GM18526 (cell line): ENCODE results near the gene SELENOO.

Experiments used
- POLR2A ChIP-seq: IDR thresholded peaks from 3 replicates; pipeline ENCODE4 v1.6.1; 2011; ENCODE audit not compliant: insufficient read length; ENCODE audit errors: extremely low read depth

Gene SELENOO

GRCh38 chr22:50199829-50200460 lies 866 bp upstream of the SELENOO start:
- no peak for TF ChIP-seq POLR2A

GRCh38 chr22:50201191-50202129 lies 649 bp downstream of the SELENOO start:
- no peak for TF ChIP-seq POLR2A

GRCh38 chr22:50202130-50202666 lies 1.4 kb downstream of the SELENOO start:
- TF ChIP-seq POLR2A = no peak

GRCh38 chr22:50203288-50203687 lies 2.5 kb downstream of the SELENOO start:
- TF ChIP-seq POLR2A = no peak

DNA sequence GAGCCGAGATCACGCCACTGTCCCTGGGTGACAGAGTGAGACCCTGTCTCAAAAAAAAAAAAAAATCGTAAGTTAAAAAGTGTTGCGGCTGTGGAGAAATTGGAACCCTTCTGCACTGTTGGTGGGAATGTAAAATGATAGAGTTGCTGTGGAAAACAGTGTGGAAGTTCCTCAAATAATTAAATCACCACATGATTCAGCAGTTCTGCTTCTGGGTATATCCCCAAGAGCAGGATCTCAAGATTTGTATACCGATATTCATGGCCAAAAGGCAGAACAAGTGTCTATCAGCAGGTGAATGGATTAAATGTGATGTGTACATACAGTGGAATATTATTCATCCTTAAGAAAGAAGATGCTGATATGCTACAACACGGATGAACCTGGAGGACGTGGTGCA lies 3.8 kb downstream of the SELENOO start:
- TF ChIP-seq POLR2A = no peak

GRCh38 chr22:50205781-50206569 lies 5.2 kb downstream of the SELENOO start:
- TF ChIP-seq POLR2A = no peak

DNA sequence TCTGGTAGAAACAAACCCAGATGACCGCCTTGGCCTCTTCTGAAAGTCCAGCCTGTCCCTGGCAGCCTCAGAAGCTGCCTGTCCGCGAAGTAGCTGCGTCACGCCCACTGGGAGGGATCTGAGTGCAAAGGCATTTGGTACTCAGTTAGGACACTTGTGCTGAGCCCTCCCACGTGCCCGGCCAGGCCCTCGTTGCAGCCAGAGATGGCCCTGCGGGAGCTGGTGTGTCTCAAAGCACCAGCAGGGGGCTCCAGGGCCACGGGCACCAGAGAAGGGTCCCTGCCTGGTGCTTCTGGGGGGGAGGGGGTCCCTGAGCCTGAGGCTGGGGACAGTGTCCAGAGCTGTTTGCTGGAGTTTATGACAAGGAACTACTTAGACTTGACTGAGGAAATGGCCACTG lies 5.8 kb downstream of the SELENOO start:
- TF ChIP-seq POLR2A = no peak

DNA sequence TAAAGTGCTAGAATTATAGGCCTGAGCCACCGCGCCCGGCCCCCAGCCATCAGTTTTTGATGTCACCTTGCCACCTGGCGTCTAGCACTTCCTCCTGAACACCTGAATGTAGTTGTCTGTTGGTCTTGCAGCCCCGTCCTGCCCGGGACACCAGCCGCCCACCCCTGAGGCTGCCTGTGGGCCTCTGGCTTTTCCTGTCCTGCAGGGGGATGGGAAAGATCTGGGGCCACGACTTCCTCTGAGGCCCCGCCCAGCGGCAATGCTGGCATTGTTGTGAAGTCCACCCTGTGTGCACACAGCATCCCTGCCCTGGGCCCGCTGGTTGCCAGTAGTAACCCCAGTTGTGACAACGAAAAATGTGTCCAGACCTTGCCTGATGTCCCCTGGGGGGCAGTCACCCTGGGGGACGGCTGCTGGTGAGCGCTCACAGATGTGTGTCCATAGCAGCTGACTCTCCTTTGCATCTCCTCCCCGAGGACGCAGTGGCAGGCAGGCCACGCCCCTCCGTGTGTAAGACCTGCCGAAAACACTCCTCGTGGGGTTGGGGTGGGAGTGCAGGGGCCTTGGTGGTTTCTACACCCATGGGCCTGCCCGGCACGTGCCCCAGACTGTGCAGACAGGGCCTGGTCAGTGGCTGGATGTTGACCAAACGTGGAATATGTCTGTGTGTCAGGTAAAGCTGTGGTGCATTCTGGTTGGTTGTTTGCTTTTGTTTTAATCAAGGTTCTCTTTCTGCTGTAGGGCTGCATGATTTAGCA lies 6.8 kb downstream of the SELENOO start:
- no peak for TF ChIP-seq POLR2A

- no peak for TF ChIP-seq POLR2A
These were observed 7.7 kb downstream of the SELENOO start for GRCh38 chr22:50208430-50208938.

DNA sequence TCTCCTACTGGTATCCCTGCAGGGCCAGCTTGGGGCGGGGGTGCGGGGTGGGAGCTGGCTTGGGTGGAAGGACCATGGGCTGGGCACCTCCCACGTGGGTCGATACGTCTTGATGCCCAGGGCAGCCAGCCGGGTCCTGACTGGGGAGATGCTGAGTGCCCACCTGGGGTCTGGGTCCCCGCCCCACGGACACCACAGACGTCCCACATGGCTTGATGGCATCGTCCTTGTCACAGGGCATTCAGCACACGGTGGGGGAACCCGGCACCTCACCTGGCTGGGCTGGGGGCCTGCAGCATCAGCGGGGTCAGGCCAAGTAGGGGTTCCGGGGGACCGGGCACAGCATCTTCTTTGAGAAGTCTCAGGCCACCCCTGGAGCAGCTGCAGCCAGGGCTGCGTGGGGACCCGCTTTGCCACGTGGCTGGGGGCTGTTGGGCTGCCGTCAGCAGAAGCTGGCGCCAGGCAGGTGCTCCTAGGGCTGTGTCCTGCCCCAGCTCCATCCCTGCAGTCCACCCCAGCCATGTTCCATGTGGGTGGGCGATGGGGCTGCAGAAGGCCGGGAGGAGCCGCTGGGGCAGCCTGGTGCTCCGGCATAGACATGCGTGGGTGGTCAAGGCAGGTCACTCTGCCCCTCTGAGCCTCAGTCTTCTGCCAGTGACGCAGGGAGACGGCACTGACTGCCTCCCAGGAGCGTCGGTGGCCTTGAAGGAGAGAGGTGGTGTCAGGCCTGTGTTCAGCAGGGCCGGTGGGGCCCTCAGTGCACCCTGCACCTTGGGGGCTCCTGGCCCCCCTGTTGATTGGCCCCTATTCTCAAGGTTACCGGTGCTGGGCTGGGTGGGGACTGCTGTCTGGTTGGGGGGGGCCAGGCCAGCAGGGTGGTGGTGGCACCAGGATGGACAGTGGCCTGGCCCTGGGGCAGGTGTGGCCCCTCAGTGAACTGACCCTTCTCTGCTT lies 8.4 kb downstream of the SELENOO start:
- TF ChIP-seq POLR2A = no peak

- no peak for TF ChIP-seq POLR2A
These were observed 9.1 kb downstream of the SELENOO start for GRCh38 chr22:50209893-50210292.

DNA sequence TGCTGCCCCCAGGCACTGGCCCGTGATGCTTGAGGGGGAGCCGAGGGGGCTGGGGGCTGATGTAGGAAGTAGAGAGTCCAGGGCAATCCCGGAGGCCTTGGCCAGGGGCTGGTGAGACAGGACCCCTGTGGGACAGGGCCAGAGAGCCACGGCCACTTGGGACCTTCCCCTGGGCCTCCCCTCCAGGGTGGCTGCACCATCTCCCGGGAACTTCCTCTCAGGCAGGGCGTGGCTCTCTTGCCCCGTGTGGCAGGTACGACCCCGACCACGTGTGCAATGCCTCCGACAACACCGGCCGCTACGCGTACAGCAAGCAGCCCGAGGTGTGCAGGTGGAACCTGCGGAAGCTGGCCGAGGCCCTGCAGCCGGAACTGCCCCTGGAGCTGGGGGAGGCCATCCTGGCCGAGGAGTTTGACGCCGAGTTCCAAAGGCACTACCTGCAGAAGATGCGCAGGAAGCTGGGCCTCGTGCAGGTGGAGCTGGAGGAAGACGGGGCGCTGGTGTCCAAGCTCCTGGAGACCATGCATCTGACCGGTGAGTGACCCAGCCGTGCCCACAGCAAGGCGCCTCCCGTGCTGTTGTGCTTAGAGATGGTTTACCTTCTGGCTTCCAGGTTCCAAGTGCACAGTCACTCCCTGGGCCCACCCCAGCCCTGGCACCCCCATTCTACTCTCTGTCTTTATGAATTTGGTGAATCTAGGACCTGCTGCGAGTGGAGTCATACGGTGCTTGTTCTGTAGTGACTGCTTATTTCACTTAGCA lies 9.7 kb downstream of the SELENOO start:
- no peak for TF ChIP-seq POLR2A

DNA sequence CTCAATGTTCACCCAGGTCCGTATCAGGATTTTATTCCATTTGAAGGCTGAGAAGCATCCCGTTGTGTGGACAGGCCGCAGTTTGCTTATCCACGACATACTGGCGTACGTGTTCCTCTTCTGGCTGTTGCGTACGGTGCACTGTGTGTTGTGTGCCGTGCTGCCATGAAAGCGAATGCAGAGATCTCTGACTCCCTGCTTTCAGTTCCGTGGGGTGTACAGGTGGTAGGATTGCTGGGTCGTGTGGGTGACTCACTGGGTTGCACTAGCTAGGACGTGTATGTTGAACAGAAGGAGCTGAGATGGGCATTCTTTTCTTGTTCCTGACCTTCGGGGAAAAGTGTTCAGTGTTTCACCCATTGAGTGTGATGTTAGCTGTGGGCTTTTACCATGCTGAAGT lies 10.3 kb downstream of the SELENOO start:
- TF ChIP-seq POLR2A = no peak
